ENCODE data around the gene CRPPA.

DNA sequence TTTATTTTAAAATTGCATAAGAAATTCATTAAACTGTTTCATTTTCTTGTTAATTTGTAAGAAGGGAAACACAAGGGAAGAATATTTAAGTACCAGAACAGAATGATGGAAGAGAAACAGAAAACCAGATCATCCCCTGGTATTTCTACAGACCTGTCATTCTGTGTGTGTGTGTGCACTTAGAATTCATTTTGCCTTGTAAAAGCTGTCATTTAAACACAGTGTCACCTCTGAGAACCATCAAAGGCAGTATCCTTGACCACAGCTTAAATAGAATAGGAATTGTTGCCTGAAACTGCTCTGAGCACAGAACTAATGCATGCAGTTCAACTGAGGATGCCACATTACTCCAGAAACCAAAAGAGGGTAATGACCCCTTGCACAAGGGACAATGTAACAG is 6.8 kb upstream of the CRPPA start:
- TF ChIP-seq, protein P1, sequence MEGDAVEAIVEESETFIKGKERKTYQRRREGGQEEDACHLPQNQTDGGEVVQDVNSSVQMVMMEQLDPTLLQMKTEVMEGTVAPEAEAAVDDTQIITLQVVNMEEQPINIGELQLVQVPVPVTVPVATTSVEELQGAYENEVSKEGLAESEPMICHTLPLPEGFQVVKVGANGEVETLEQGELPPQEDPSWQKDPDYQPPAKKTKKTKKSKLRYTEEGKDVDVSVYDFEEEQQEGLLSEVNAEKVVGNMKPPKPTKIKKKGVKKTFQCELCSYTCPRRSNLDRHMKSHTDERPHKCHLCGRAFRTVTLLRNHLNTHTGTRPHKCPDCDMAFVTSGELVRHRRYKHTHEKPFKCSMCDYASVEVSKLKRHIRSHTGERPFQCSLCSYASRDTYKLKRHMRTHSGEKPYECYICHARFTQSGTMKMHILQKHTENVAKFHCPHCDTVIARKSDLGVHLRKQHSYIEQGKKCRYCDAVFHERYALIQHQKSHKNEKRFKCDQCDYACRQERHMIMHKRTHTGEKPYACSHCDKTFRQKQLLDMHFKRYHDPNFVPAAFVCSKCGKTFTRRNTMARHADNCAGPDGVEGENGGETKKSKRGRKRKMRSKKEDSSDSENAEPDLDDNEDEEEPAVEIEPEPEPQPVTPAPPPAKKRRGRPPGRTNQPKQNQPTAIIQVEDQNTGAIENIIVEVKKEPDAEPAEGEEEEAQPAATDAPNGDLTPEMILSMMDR (IDR thresholded peaks at IDR 0.05; ENCODE audit: low read depth, low read length) = no peak
- no peak for TF ChIP-seq POLR2A (IDR thresholded peaks at IDR 0.05; ENCODE audit: extremely low read depth, insufficient read length)
